Caco-2 (cell line): ENCODE data around the gene KNSTRN. TPM values are rescaled to one million over a fixed set of nuclear protein-coding genes. Genes with fewer than 3 reads are reported as not detected.

Experiments used
- BruUV-seq: library from RNA; stranded (reverse); fragments of 400-500 nt; replicated peaks from 2 replicates; lab custom pipeline; 2021; lab: Mats Ljungman, UMichigan
- CTCF ChIA-PET: fragments of 300-600 bp; sonication (Branson Sonifier 250); formaldehyde crosslinking; loops from one replicate; lab custom pipeline; 2022; ENCODE audit warnings: antibody characterized with exemption; lab: Charles Lee
- POLR2A ChIA-PET: fragments of 300-600 bp; sonication (Branson Sonifier 250); formaldehyde crosslinking; loops from one replicate; lab custom pipeline; 2022; ENCODE audit warnings: antibody characterized with exemption; lab: Charles Lee
- DNase-seq, 2 experiments: peaks; one replicate each; pipeline versions ENCODE4 v3.0.0 to v3.0.0-alpha.2; 2020 to 2022
- H3K27me3 ChIP-seq: replicated peaks from 2 replicates; pipeline ENCODE4 v1.6.0; 2011; ENCODE audit warnings: low read length; ENCODE audit not compliant: control insufficient read depth, insufficient read depth
- H3K36me3 ChIP-seq: 2 replicates; pipeline ENCODE4 v1.5.1; 2011; ENCODE audit warnings: low read length; ENCODE audit not compliant: control insufficient read depth, insufficient read depth
- H3K4me1 ChIP-seq: fragments of 250-450 bp; sonication (Bioruptor Pico); 2 replicates; pipeline ENCODE4 v1.5.1; 2020; ENCODE audit warnings: mild to moderate bottlenecking
- H3K4me3 ChIP-seq: 2 replicates; pipeline ENCODE4 v1.5.1; 2011; ENCODE audit warnings: low read depth, mild to moderate bottlenecking, control low read depth, low read length
- H3K9me3 ChIP-seq: fragments of 250-450 bp; sonication (Bioruptor Pico); 2 replicates; pipeline ENCODE4 v1.5.1; 2020; ENCODE audit warnings: mild to moderate bottlenecking, moderate library complexity
- H3K27ac Mint-ChIP-seq: one replicate; pipeline ENCODE4 v1.8.0; 2022; ENCODE audit warnings: mixed read lengths; ENCODE audit not compliant: unreplicated experiment
- H3K27me3 Mint-ChIP-seq: one replicate; pipeline ENCODE4 v1.8.0; 2022; ENCODE audit warnings: mixed read lengths; ENCODE audit not compliant: insufficient read depth, unreplicated experiment
- H3K36me3 Mint-ChIP-seq: one replicate; pipeline ENCODE4 v1.8.0; 2022; ENCODE audit warnings: mild to moderate bottlenecking, mixed read lengths; ENCODE audit not compliant: insufficient read depth, unreplicated experiment
- H3K4me1 Mint-ChIP-seq: one replicate; pipeline ENCODE4 v1.8.0; 2022; ENCODE audit warnings: low read depth, mixed read lengths; ENCODE audit not compliant: unreplicated experiment
- H3K4me3 Mint-ChIP-seq: one replicate; pipeline ENCODE4 v1.8.0; 2022; ENCODE audit warnings: mild to moderate bottlenecking, moderate library complexity, mixed read lengths; ENCODE audit not compliant: unreplicated experiment
- H3K9me3 Mint-ChIP-seq: one replicate; pipeline ENCODE4 v1.8.0; 2022; ENCODE audit warnings: mixed read lengths; ENCODE audit not compliant: unreplicated experiment
- intact Hi-C: fragments of 100-400 bp; cut with micrococcal nuclease; formaldehyde crosslinking; loops from one replicate; pipeline ENCODE4 v1.10.0; 2022; ENCODE audit not compliant: unreplicated experiment
- total RNA-seq: library from RNA; stranded (reverse); gene quantifications from 2 replicates; pipeline ENCODE4 v1.2.3, GENCODE V29; 2022
- TF ChIP-seq, protein P1 (sequence below), 2 experiments: fragments of 200-600 bp in 1 of 2; IDR thresholded peaks; 1 replicate in 1 of 2; 2 replicates in 1 of 2; pipeline versions ENCODE4 v1.5.1 to v1.8.0; 2011 to 2022; ENCODE audit warnings: antibody characterized with exemption in 1 of 2, control low read depth in 1 of 2, inconsistent platforms in 1 of 2, low read depth in 1 of 2, low read length in 1 of 2, mild to moderate bottlenecking in 1 of 2, moderate library complexity in 1 of 2; ENCODE audit not compliant: insufficient read depth in 1 of 2, severe bottlenecking in 1 of 2, unreplicated experiment in 1 of 2

The KNSTRN gene
- total RNA-seq, 1 experiment from 2014 or later: 74.7 TPM

DNA sequence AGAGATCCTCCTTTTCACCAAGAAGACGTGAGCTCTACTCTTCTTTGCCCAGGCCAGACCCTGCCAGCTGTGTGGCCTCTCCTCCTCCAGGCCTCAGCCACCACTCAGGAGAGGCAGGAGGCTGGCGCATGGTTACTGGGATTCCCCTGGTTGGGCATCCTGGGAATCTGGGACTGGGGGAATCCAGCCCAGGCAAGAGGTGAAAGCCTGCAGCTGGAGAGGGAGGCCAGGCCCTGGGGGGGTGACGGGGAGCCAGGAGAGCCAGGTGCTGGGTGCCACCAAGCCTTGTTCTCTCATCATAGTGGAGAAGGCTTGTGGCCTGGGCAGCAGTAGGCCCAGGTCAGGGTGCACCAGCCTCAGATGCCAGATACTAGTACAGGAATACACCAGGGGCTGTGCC, 48.0 kb upstream of the KNSTRN start:
- Mint-ChIP-seq H3K9me3 (no peaks in the 10 kb centered on the region), H3K36me3 (no peaks in the 10 kb centered on the region), H3K27me3 (no peaks in the 10 kb centered on the region), H3K4me3 (no peak overlapping the region), H3K4me1 (peaks cover 26% of the 10 kb centered on the region), H3K27ac (no peak overlapping the region)
- intact Hi-C loops: no loop called here
- TF ChIP-seq, protein P1, sequence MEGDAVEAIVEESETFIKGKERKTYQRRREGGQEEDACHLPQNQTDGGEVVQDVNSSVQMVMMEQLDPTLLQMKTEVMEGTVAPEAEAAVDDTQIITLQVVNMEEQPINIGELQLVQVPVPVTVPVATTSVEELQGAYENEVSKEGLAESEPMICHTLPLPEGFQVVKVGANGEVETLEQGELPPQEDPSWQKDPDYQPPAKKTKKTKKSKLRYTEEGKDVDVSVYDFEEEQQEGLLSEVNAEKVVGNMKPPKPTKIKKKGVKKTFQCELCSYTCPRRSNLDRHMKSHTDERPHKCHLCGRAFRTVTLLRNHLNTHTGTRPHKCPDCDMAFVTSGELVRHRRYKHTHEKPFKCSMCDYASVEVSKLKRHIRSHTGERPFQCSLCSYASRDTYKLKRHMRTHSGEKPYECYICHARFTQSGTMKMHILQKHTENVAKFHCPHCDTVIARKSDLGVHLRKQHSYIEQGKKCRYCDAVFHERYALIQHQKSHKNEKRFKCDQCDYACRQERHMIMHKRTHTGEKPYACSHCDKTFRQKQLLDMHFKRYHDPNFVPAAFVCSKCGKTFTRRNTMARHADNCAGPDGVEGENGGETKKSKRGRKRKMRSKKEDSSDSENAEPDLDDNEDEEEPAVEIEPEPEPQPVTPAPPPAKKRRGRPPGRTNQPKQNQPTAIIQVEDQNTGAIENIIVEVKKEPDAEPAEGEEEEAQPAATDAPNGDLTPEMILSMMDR (IDR thresholded peaks at IDR 0.05; ENCODE audit: insufficient read depth in 1 of 2, low read depth in 1 of 2, low read length in 1 of 2, severe bottlenecking in 1 of 2, unreplicated experiment in 1 of 2): no peak
- Histone ChIP-seq H3K36me3 (no peaks in the 10 kb centered on the region), H3K4me3 (no peak overlapping the region), H3K4me1 (peaks cover 22% of the 10 kb centered on the region), H3K27me3 (no peaks in the 10 kb centered on the region), H3K9me3 (no peaks in the 10 kb centered on the region)
- no peak for DNase-seq
- CTCF ChIA-PET: interaction anchor here (1.4 to 5.1 kb wide), 5 partner anchors 9 to 55 kb away, joined by 3 to 47 read pairs (median 4); partner anchors contain the start of gene INAFM2
- no TSS peak for BruUV-seq
- POLR2A ChIA-PET: no interaction called here

GRCh38 chr15:40334941-40335795, 47.4 kb upstream of the KNSTRN start:
- Histone ChIP-seq H3K9me3 (no peaks in the 10 kb centered on the region), H3K36me3 (no peaks in the 10 kb centered on the region), H3K4me1 (peaks cover 22% of the 10 kb centered on the region), H3K4me3 (no peak overlapping the region), H3K27me3 (no peaks in the 10 kb centered on the region)
- peaks cover 26% of the 10 kb centered on the region for H3K4me1 Mint-ChIP-seq
- DNase-seq: peak; percentile 72 to 73
- intact Hi-C loops: no loop called here
- ChIA-PET CTCF (interaction anchor here (0.9 to 6.1 kb wide), 7 partner anchors 10 to 56 kb away, joined by 4 to 60 read pairs (median 5); partner anchors contain the start of genes INAFM2 and PLCB2), POLR2A (no interaction called here)
- H3K27me3 Mint-ChIP-seq: no peaks in the 10 kb centered on the region
- H3K27ac Mint-ChIP-seq: no peak overlapping the region
- H3K9me3 Mint-ChIP-seq: no peaks in the 10 kb centered on the region
- H3K36me3 Mint-ChIP-seq: no peaks in the 10 kb centered on the region
- TF ChIP-seq, protein P1 (IDR thresholded peaks at IDR 0.05; ENCODE audit: insufficient read depth in 1 of 2, low read depth in 1 of 2, low read length in 1 of 2, severe bottlenecking in 1 of 2, unreplicated experiment in 1 of 2): no peak
- no TSS peak for BruUV-seq
- peak overlapping the region; percentile 6 for H3K4me3 Mint-ChIP-seq

GRCh38 chr15:40335938-40336743, 46.4 kb upstream of the KNSTRN start:
- CTCF ChIA-PET: interaction anchor here (0.6 to 6.1 kb wide), 12 partner anchors 11 to 248 kb away, joined by 3 to 60 read pairs (median 5); partner anchors contain the start of genes BAHD1, INAFM2 and PLCB2
- no TSS peak for BruUV-seq
- H3K4me3 Mint-ChIP-seq: no peak overlapping the region
- Histone ChIP-seq H3K36me3 (no peaks in the 10 kb centered on the region), H3K4me1 (peaks cover 22% of the 10 kb centered on the region), H3K4me3 (no peak overlapping the region), H3K9me3 (no peaks in the 10 kb centered on the region), H3K27me3 (no peaks in the 10 kb centered on the region)
- peaks cover 26% of the 10 kb centered on the region for H3K4me1 Mint-ChIP-seq
- no peak overlapping the region for H3K27ac Mint-ChIP-seq
- TF ChIP-seq, protein P1 (IDR thresholded peaks at IDR 0.05; ENCODE audit: insufficient read depth in 1 of 2, low read depth in 1 of 2, low read length in 1 of 2, severe bottlenecking in 1 of 2, unreplicated experiment in 1 of 2): no peak
- DNase-seq: no peak
- POLR2A ChIA-PET: no interaction called here
- no peaks in the 10 kb centered on the region for H3K9me3 Mint-ChIP-seq
- no peaks in the 10 kb centered on the region for H3K36me3 Mint-ChIP-seq
- H3K27me3 Mint-ChIP-seq: no peaks in the 10 kb centered on the region
- intact Hi-C loops: no loop called here
